GM18861 (cell line): ENCODE data around the gene PRR11.
"Not testable (repeated sequence)": the region's sequence is repeated elsewhere in the genome, so short reads cannot be mapped to it uniquely, and the experiment has no call there.

Experiments used
- ATAC-seq: cut with Tn5 transposase; IDR thresholded peaks from one replicate; pipeline ENCODE4 v1.9.1; 2021; ENCODE audit not compliant: unreplicated experiment

Gene PRR11

GRCh38 chr17:59151591-59151990 lies 4.0 kb upstream of the PRR11 start:
- ATAC-seq: no peak

- no peak for ATAC-seq
Measured at GRCh38 chr17:59152925-59153324, 2.6 kb upstream of the PRR11 start.

- ATAC-seq: no peak
Measured at GRCh38 chr17:59154292-59154720, 1.2 kb upstream of the PRR11 start.

GRCh38 chr17:59154721-59155438 lies 666 bp upstream of the PRR11 start, which contains the start of gene SKA2:
SKA2 (minus strand) TSS chr17:59155186; CDS start chr17:59155163, 23 bp downstream.
- peak; percentile 62 for ATAC-seq

- ATAC-seq: no peak
Measured at GRCh38 chr17:59160157-59161025, 4.8 kb downstream of the PRR11 start.

GRCh38 chr17:59161477-59161876 lies 5.9 kb downstream of the PRR11 start:
- ATAC-seq: no peak

- no peak for ATAC-seq
Measured at GRCh38 chr17:59165933-59166342, 10.4 kb downstream of the PRR11 start.

GRCh38 chr17:59167571-59168001 lies 12.0 kb downstream of the PRR11 start:
- ATAC-seq: no peak

- ATAC-seq: no peak
Measured at GRCh38 chr17:59172436-59173004, 17.0 kb downstream of the PRR11 start.

- no peak for ATAC-seq
Measured at GRCh38 chr17:59174671-59175070, 19.1 kb downstream of the PRR11 start.

GRCh38 chr17:59175076-59175475 lies 19.5 kb downstream of the PRR11 start:
- ATAC-seq: no peak

GRCh38 chr17:59178266-59178985 lies 22.9 kb downstream of the PRR11 start:
- no peak for ATAC-seq

- ATAC-seq: not testable (repeated sequence)
Measured at GRCh38 chr17:59179601-59180000, 24.1 kb downstream of the PRR11 start.

- ATAC-seq: no peak
Measured at GRCh38 chr17:59180626-59181025, 25.1 kb downstream of the PRR11 start.

GRCh38 chr17:59181481-59181880 lies 25.9 kb downstream of the PRR11 start:
- no peak for ATAC-seq

- ATAC-seq: no peak
Measured at GRCh38 chr17:59185997-59186396, 30.5 kb downstream of the PRR11 start.

GRCh38 chr17:59186850-59187249 lies 31.3 kb downstream of the PRR11 start:
- no peak for ATAC-seq

GRCh38 chr17:59190806-59191205 lies 35.3 kb downstream of the PRR11 start:
- no peak for ATAC-seq

GRCh38 chr17:59193336-59193862 lies 37.9 kb downstream of the PRR11 start:
- no peak for ATAC-seq

- ATAC-seq: no peak
Measured at GRCh38 chr17:59199398-59199797, 43.9 kb downstream of the PRR11 start.

GRCh38 chr17:59202320-59202719 lies 46.8 kb downstream of the PRR11 start:
- no peak for ATAC-seq
